ENCODE measurements around the gene DGKI. TPM values are rescaled to one million over a fixed set of nuclear protein-coding genes. Genes with fewer than 3 reads are reported as not detected.

The DGKI gene
- total RNA-seq, 1 donor from 2014 or later: 3.1 TPM

- peaks cover 9% of the 10 kb centered on the region for H3K9me3 Mint-ChIP-seq (ENCODE audit: unreplicated experiment)
- no peak overlapping the region for H3K4me3 Mint-ChIP-seq (ENCODE audit: unreplicated experiment)
- peaks cover 5% of the 10 kb centered on the region for H3K36me3 Mint-ChIP-seq (ENCODE audit: unreplicated experiment)
- no peak for DNase-seq (ENCODE audit: extremely low spot score, unreplicated experiment)
- peaks cover 45% of the 10 kb centered on the region for H3K4me1 Mint-ChIP-seq (ENCODE audit: unreplicated experiment)
- TF ChIP-seq, protein P1, sequence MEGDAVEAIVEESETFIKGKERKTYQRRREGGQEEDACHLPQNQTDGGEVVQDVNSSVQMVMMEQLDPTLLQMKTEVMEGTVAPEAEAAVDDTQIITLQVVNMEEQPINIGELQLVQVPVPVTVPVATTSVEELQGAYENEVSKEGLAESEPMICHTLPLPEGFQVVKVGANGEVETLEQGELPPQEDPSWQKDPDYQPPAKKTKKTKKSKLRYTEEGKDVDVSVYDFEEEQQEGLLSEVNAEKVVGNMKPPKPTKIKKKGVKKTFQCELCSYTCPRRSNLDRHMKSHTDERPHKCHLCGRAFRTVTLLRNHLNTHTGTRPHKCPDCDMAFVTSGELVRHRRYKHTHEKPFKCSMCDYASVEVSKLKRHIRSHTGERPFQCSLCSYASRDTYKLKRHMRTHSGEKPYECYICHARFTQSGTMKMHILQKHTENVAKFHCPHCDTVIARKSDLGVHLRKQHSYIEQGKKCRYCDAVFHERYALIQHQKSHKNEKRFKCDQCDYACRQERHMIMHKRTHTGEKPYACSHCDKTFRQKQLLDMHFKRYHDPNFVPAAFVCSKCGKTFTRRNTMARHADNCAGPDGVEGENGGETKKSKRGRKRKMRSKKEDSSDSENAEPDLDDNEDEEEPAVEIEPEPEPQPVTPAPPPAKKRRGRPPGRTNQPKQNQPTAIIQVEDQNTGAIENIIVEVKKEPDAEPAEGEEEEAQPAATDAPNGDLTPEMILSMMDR (IDR thresholded peaks at IDR 0.05): no peak
- no peak overlapping the region for H3K27ac Mint-ChIP-seq (ENCODE audit: unreplicated experiment)
- no peaks in the 10 kb centered on the region for H3K27me3 Mint-ChIP-seq (ENCODE audit: unreplicated experiment)
Observed at GRCh38 chr7:137535579-137535978, 311.2 kb downstream of the DGKI start.

GRCh38 chr7:137531671-137532070 is 315.1 kb downstream of the DGKI start:
- H3K9me3 Mint-ChIP-seq (ENCODE audit: unreplicated experiment): no peaks in the 10 kb centered on the region
- H3K27me3 Mint-ChIP-seq (ENCODE audit: unreplicated experiment): no peaks in the 10 kb centered on the region
- TF ChIP-seq, protein P1 (IDR thresholded peaks at IDR 0.05): no peak
- no peak overlapping the region for H3K4me3 Mint-ChIP-seq (ENCODE audit: unreplicated experiment)
- H3K4me1 Mint-ChIP-seq (ENCODE audit: unreplicated experiment): peaks cover 19% of the 10 kb centered on the region
- no peaks in the 10 kb centered on the region for H3K36me3 Mint-ChIP-seq (ENCODE audit: unreplicated experiment)
- H3K27ac Mint-ChIP-seq (ENCODE audit: unreplicated experiment): no peak overlapping the region
- no peak for DNase-seq (ENCODE audit: extremely low spot score, unreplicated experiment)

GRCh38 chr7:137527634-137528033 is 319.1 kb downstream of the DGKI start:
- no peaks in the 10 kb centered on the region for H3K9me3 Mint-ChIP-seq (ENCODE audit: unreplicated experiment)
- H3K4me3 Mint-ChIP-seq (ENCODE audit: unreplicated experiment): no peak overlapping the region
- TF ChIP-seq, protein P1 (IDR thresholded peaks at IDR 0.05): no peak
- no peaks in the 10 kb centered on the region for H3K4me1 Mint-ChIP-seq (ENCODE audit: unreplicated experiment)
- no peaks in the 10 kb centered on the region for H3K36me3 Mint-ChIP-seq (ENCODE audit: unreplicated experiment)
- no peaks in the 10 kb centered on the region for H3K27me3 Mint-ChIP-seq (ENCODE audit: unreplicated experiment)
- DNase-seq (ENCODE audit: extremely low spot score, unreplicated experiment): no peak
- no peak overlapping the region for H3K27ac Mint-ChIP-seq (ENCODE audit: unreplicated experiment)

DNA sequence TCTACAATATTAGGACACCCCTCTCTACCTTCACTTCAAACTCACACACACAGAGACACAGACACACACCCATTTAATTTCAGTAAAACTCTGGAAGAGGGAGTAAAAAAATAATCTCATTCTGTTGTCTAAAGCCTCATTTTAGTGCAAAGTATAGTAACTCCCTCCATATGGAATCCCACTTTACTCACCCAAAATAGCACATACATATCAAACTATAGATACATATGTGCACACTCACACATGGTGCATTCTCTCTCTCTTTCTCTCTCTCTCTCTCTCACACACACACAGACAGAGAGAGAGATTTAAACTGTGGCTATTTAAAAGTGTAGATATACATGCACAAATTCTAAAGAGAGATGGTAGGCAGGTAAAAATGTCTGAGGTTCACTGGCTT is 323.6 kb downstream of the DGKI start:
- no peak overlapping the region for H3K4me3 Mint-ChIP-seq (ENCODE audit: unreplicated experiment)
- no peak for DNase-seq (ENCODE audit: extremely low spot score, unreplicated experiment)
- H3K9me3 Mint-ChIP-seq (ENCODE audit: unreplicated experiment): no peaks in the 10 kb centered on the region
- H3K27ac Mint-ChIP-seq (ENCODE audit: unreplicated experiment): no peak overlapping the region
- H3K36me3 Mint-ChIP-seq (ENCODE audit: unreplicated experiment): no peaks in the 10 kb centered on the region
- H3K4me1 Mint-ChIP-seq (ENCODE audit: unreplicated experiment): peaks cover 8% of the 10 kb centered on the region
- H3K27me3 Mint-ChIP-seq (ENCODE audit: unreplicated experiment): no peaks in the 10 kb centered on the region
- TF ChIP-seq, protein P1 (IDR thresholded peaks at IDR 0.05): no peak

GRCh38 chr7:137521451-137521850 is 325.3 kb downstream of the DGKI start:
- no peak overlapping the region for H3K4me3 Mint-ChIP-seq (ENCODE audit: unreplicated experiment)
- H3K9me3 Mint-ChIP-seq (ENCODE audit: unreplicated experiment): peaks cover 5% of the 10 kb centered on the region
- TF ChIP-seq, protein P1 (IDR thresholded peaks at IDR 0.05): no peak
- H3K27ac Mint-ChIP-seq (ENCODE audit: unreplicated experiment): no peak overlapping the region
- no peaks in the 10 kb centered on the region for H3K36me3 Mint-ChIP-seq (ENCODE audit: unreplicated experiment)
- H3K27me3 Mint-ChIP-seq (ENCODE audit: unreplicated experiment): no peaks in the 10 kb centered on the region
- DNase-seq (ENCODE audit: extremely low spot score, unreplicated experiment): no peak
- peaks cover 8% of the 10 kb centered on the region for H3K4me1 Mint-ChIP-seq (ENCODE audit: unreplicated experiment)

Measured in osteocyte (in vitro differentiated cells).